ENCODE data around the gene DGCR2.

Gene DGCR2

DNA sequence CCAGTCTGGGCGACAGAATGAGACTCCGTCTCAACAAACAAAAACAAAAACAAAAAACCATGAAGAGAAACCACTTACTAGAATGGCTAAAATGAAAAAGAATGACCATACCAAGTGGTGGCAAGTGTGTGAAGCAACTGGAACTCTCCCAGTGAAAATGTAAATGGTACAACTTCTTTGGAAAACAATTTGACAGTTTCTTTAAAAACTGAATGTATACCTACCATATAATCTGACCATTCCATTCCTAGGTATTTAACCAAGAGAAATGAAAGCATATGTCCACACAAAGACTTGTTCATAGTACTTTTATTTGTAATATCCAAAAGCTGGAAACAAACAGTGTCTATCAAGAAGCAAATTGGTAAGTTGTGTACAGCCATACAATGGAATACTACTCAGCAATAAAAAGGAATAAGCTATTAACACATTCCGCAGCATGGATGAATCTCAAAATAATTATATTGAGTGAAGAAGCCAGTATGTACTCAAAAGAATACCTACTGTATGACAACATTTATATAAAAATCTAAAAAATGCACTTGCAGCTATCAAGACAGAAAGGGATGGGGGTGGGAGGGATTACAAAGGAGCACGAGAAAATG lies 27.7 kb downstream of the DGCR2 start:
- no peak for TF ChIP-seq GATA2 (IDR thresholded peaks at IDR 0.05; ENCODE audit: low read depth, low read length)
- no peak for TF ChIP-seq GATA3 (IDR thresholded peaks at IDR 0.05; ENCODE audit: low read depth, low read length)

DNA sequence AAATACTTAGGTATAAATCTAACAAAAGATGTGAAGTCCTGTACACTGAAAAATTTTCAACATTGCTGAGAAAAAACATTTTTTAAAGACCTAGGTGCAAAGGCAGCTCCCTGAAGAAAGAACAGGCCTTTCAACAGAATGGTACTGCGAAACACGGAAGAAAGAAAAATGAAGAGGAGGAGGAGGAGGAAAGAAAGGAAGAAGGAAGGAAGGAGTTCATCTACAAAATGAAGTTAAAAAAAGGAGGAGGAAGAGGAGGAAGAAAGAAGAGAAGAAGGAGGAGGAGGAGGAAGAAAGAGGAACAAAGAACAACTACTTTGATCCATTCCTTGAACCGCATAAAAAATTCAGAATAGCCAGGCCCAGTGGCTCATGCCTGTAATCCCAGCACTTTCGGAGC lies 29.5 kb downstream of the DGCR2 start:
- no peak for TF ChIP-seq GATA3 (IDR thresholded peaks at IDR 0.05; ENCODE audit: low read depth, low read length)
- TF ChIP-seq GATA2 (IDR thresholded peaks at IDR 0.05; ENCODE audit: low read depth, low read length), result no peak

DNA sequence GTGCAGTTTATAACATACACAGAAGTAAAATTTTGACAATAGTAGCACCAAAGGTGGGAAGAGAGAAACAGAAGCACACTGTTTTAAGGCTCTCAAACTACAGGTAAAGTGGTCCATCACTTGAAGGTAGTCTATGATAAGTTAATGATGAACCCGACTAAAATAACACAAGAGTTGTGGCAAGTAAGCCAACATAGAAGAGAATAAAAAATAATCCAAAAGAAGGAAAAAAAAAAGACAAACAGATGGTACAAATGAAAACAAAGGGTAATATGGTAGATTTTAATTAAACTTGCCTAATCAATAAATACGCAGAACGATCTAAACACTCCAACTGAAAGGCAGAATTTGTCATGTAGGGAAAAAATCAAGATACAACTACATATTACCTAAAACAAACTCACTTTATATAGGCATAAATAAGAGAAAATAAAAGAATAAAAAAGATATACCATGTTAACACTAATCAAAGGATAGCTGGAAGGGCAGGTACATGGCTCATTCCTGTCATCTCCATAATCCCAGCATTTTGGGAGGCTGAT lies 31.6 kb downstream of the DGCR2 start:
- TF ChIP-seq GATA2 (IDR thresholded peaks at IDR 0.05; ENCODE audit: low read depth, low read length), result no peak

DNA sequence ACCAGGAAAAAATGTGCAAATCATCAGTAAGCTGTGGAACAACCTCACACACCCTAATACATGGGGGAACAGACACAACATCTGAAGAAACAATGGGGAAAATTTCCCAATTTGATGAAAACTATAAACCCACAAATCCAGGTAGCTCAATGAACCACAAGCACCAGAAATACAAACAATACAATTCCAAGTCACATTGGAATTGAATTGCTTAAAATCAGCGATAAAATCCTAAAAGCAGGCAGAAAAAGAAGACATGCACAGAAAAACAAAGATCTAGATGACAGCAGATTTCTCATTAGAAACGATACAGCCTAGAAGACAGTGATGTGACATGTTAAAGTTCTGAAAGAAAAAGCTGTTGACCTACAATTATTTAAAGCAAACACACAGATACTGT lies 32.0 kb downstream of the DGCR2 start:
- TF ChIP-seq GATA3 (IDR thresholded peaks at IDR 0.05; ENCODE audit: low read depth, low read length) (no peak), GATA2 (IDR thresholded peaks at IDR 0.05; ENCODE audit: low read depth, low read length) (no peak)

DNA sequence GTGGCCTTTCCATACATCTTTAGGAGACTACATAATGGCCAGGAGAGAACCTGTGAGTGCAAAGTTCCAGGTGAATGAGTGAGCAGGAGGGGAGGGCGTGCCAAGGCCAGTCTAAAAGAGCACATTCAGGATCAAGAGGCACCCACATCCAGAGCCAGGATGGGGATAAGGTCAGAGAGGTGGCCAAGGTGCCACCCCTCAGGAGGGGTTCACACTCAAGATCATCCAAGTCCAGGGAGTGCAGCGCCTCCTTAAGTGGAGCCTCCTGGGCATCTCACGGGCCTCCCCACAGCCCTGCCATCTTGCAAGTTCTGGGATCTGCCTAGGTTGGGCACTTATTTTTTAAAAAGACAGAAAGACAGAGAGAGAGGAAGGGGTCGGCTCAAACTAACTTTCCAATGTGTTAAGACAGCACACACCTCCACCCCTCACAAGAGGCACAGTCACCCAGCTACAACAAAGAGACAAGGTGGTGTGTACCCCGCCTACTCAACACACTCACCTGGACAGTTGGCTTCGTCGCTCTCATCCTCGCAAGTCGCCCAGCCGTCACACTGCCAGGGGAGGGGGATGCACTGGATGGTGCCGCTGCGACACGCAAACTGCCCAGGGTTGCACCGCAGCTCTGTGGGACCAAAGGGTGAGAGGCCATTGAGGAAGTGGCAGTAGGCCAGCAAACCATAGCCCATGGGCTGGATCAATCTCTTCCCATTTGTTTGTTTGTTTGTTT lies 33.2 kb downstream of the DGCR2 start:
- TF ChIP-seq GATA2 (IDR thresholded peaks at IDR 0.05; ENCODE audit: low read depth, low read length) (no peak), GATA3 (IDR thresholded peaks at IDR 0.05; ENCODE audit: low read depth, low read length) (no peak)

DNA sequence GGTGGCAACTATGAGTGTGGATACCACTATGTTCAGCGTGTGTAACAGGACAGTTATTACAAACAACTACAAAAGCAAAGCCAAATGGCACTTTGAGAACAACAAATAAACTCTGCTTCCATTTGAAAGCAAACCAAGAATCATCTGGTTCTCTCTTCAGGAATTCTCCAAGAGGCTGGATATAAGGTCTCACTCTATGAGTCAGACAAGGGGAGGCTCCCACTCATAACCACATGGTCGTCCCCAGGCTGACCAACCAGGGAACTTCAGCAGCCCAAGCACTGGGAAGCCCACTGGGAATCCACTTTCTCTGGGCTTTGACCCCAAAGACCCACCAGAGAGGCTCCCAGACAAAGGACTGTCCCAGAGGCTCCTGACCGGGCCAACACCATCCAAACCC lies 35.3 kb downstream of the DGCR2 start:
- TF ChIP-seq GATA3 (IDR thresholded peaks at IDR 0.05; ENCODE audit: low read depth, low read length) (no peak), GATA2 (IDR thresholded peaks at IDR 0.05; ENCODE audit: low read depth, low read length) (no peak)

DNA sequence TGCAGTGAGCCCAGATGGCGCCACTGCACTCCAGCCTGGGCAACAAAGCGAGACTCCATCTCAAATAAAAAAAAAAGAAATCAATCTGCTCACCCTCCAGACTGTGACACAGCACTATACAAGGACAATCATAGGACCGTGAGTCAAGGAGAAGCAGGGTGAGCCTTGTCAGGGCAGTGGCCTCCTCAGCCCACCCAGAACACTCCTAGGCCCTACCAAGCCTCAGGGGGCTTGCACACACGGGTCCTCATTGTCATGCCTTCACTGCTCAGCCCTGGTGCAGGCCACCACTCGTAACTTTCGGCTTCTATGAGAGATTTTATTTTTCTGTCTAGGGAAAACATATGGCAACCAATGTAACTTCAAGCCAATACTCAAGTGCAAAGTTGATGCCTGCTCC lies 35.8 kb downstream of the DGCR2 start:
- TF ChIP-seq GATA3 (IDR thresholded peaks at IDR 0.05; ENCODE audit: low read depth, low read length) (no peak), GATA2 (IDR thresholded peaks at IDR 0.05; ENCODE audit: low read depth, low read length) (no peak)

DNA sequence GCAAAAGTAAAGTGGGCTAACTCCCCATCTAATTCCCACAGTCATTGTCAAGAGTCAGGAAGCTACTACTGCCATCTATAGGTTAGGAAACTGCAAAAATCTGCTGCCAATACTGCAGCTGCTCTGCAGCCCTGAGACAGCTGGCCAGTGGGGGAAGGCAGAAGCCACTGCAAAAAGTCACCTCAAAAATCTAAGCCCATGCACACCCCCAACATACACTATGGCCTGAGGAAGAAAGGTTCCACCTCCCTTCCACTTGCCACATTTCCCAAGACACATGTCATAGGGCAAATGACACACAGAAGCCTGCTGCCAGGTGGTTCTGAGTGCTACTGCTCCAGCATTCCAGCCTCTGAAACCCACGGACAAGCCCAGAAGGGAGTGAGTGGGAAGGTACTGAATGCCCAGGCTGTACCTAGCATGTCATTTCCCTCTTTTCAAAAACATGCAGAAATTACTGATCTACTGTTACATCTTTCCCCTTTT lies 36.9 kb downstream of the DGCR2 start:
- TF ChIP-seq GATA3 (IDR thresholded peaks at IDR 0.05; ENCODE audit: low read depth, low read length), result no peak
- no peak for TF ChIP-seq GATA2 (IDR thresholded peaks at IDR 0.05; ENCODE audit: low read depth, low read length)

DNA sequence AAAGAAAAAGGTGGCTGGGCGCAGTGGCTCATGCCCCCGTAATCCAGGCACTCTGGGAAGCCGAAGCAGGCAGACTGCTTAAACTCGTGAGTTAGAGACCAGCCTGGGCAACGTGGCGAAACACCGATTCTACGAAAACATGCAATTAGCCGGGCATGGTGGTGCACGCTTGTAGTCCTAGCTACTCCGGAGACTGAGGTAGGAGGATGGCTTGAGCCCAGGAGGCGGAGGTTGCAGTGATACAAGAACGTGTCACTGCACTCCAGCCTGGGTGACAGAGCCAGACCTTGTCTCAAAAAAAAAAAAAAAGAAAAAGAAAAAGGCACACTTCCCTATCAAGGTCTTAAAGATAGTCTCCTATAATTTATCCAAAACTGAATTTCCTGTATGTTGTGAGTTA lies 39.4 kb downstream of the DGCR2 start:
- TF ChIP-seq GATA3 (IDR thresholded peaks at IDR 0.05; ENCODE audit: low read depth, low read length) (no peak), GATA2 (IDR thresholded peaks at IDR 0.05; ENCODE audit: low read depth, low read length) (no peak)

DNA sequence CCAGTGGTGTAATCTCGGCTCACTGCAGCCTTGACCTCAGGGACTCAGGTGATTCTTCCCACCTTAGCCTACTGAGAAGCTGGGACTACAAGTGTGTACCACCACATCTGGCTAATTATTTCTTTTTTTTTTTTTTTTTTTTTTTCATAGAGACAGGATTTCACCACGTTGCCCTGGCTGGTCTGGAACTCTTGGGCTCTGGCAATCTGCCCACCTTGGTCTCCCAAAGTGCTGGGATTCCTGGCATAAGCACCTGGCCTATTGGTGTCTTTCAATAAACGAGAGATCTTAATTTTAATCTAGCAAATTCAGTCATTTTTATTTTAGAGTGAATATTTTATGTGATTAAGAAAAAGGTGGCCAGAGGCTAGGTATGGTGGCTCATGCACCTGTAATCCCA lies 40.1 kb downstream of the DGCR2 start:
- no peak for TF ChIP-seq GATA3 (IDR thresholded peaks at IDR 0.05; ENCODE audit: low read depth, low read length)
- TF ChIP-seq GATA2 (IDR thresholded peaks at IDR 0.05; ENCODE audit: low read depth, low read length), result no peak

DNA sequence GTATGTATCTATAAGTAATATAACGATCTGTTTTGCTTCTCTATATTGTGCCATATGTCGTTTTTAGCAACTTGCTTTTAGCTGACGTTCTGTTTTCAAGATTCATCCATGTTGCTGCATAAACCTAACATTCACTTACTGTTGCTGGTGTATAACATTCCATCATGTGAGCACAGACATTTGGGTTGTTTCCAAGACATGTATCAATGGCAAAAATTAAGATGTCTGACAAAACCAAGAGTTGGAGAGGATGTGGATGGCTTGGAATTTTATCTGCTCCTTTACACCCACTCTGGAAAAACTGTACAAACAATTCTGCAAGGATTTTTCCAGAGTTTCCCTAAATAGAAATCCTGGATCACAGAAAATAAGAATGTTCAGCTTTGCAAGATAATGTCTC lies 40.9 kb downstream of the DGCR2 start:
- TF ChIP-seq GATA2 (IDR thresholded peaks at IDR 0.05; ENCODE audit: low read depth, low read length) (no peak), GATA3 (IDR thresholded peaks at IDR 0.05; ENCODE audit: low read depth, low read length) (no peak)

DNA sequence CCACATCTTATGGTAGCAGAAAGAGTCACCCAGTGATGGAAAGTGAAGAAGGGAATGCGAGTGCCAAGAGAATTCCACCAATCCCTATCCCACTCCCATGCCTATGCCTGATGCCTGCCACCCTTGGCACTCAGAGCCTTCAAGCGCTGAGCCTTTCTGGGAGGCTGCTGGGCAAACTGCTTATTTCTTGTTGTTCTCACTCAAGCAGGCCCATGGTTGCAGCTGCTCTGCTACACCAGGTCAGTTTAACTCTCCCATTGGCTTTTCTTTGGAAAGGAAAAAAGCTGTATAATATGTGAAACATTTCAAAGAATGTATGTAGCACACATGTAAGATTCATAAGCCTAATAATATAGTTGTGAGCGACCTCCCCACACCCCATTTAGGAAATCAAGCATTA lies 41.4 kb downstream of the DGCR2 start:
- no peak for TF ChIP-seq GATA2 (IDR thresholded peaks at IDR 0.05; ENCODE audit: low read depth, low read length)
- TF ChIP-seq GATA3 (IDR thresholded peaks at IDR 0.05; ENCODE audit: low read depth, low read length), result no peak

DNA sequence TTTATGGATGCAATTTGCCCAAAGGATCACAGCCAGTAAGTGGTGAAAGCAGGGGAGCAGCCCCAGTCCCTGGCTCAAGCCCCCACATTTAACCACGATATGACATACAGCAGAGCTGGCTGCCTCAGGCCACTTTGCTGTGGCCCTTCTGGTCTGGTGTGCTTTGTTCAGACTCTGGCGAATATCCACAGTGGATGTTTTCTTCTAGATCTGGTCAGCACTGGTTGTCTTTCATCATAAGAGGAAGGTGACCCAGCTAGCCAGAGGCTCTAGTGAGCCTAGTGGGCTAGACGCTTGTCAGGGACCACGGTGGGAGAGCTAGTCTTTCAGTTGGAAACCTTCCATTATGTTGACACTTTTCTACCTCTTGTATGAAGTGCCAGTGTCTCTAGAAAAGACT lies 42.5 kb downstream of the DGCR2 start:
- TF ChIP-seq GATA3 (IDR thresholded peaks at IDR 0.05; ENCODE audit: low read depth, low read length), result no peak
- no peak for TF ChIP-seq GATA2 (IDR thresholded peaks at IDR 0.05; ENCODE audit: low read depth, low read length)

DNA sequence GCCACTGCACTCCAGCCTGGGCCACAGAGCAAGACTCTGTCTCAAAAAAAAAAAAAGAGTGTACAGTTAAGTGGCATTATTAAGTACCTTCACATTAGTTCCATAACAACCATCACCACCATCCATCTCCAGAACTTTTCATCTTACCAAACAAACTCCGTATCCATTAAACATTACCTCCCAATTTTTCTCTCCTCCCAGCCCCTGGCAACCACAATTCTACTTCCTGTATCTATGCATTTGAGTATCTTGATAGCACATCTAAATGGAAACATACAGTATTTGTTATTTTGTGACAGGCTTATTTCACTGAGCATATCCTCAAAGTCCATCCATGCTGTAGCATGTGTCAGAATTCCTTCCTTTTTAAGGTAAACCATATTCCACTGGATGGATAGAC lies 46.8 kb downstream of the DGCR2 start:
- no peak for TF ChIP-seq GATA3 (IDR thresholded peaks at IDR 0.05; ENCODE audit: low read depth, low read length)
- no peak for TF ChIP-seq GATA2 (IDR thresholded peaks at IDR 0.05; ENCODE audit: low read depth, low read length)
